HEK293 (cell line): ENCODE measurements around the gene NELFB.

Experiments
- CTCF ChIA-PET: fragments of 350-600 bp; formaldehyde crosslinking; extraction: SDS; loops from one replicate; lab custom pipeline; 2021; ENCODE audit warnings: antibody characterized with exemption; lab: Yijun Ruan, JAX
- POLR2A ChIA-PET: fragments of 300-600 bp; formaldehyde crosslinking; extraction: SDS; loops from one replicate; lab custom pipeline; 2020; ENCODE audit warnings: antibody characterized with exemption, inconsistent platforms; lab: Yijun Ruan, JAX
- H3K27ac ChIP-seq: fragments of 200-500 bp; sonication (Bioruptor generic); 2 replicates; pipeline ENCODE4 v1.5.1; 2014; ENCODE audit warnings: low read depth, low read length, control low read depth, inconsistent platforms; ENCODE audit errors: extremely low read depth
- H3K36me3 ChIP-seq, 2 experiments: fragments of 200-500 bp in 1 of 2; sonication (Bioruptor generic) in 1 of 2; 1 replicate in 1 of 2; 2 replicates in 1 of 2; pipeline ENCODE4 v1.5.1; 2014 to 2017; ENCODE audit warnings: inconsistent platforms in 2 of 2, low read length in 2 of 2; ENCODE audit not compliant: control insufficient read depth in 2 of 2, insufficient read depth in 1 of 2
- H3K4me1 ChIP-seq: fragments of 200-500 bp; sonication (Bioruptor generic); 2 replicates; pipeline ENCODE4 v1.5.1; 2014; ENCODE audit warnings: mild to moderate bottlenecking, low read length, inconsistent platforms; ENCODE audit not compliant: control insufficient read depth, insufficient read depth
- H3K4me3 ChIP-seq: 2 replicates; pipeline ENCODE4 v1.5.1; 2011; ENCODE audit warnings: low read depth, mild to moderate bottlenecking, control low read depth, low read length, moderate library complexity
- H3K9me3 ChIP-seq: fragments of 200-500 bp; sonication (Bioruptor generic); 2 replicates; pipeline ENCODE4 v1.5.1; 2014; ENCODE audit warnings: low read depth, low read length, inconsistent platforms; ENCODE audit not compliant: control insufficient read depth, insufficient read depth
- BCL11A ChIP-seq: fragments of 450-650 bp; formaldehyde crosslinking; IDR thresholded peaks from 2 replicates; pipeline ENCODE4 v1.5.1; 2016; ENCODE audit warnings: low read depth, missing biosample characterization, missing genetic modification characterization
- BCL11B ChIP-seq: fragments of 450-650 bp; formaldehyde crosslinking; IDR thresholded peaks from 2 replicates; pipeline ENCODE4 v1.5.1; 2016; ENCODE audit warnings: low read depth, missing biosample characterization, missing genetic modification characterization
- EGR2 ChIP-seq: fragments of 450-650 bp; formaldehyde crosslinking; IDR thresholded peaks from 2 replicates; pipeline ENCODE4 v1.5.1; 2016; ENCODE audit warnings: low read depth, missing biosample characterization, missing genetic modification characterization
- FEZF1 ChIP-seq: fragments of 450-650 bp; formaldehyde crosslinking; IDR thresholded peaks from 2 replicates; pipeline ENCODE4 v1.5.1; 2016; ENCODE audit warnings: missing biosample characterization, missing genetic modification characterization
- IKZF3 ChIP-seq: fragments of 450-650 bp; IDR thresholded peaks from 2 replicates; pipeline ENCODE4 v1.5.0; 2018; ENCODE audit warnings: missing biosample characterization, mild to moderate bottlenecking, missing genetic modification characterization, moderate library complexity
- KLF10 ChIP-seq: fragments of 450-650 bp; IDR thresholded peaks from 2 replicates; pipeline ENCODE4 v1.5.1; 2018; ENCODE audit warnings: missing biosample characterization, mild to moderate bottlenecking, missing genetic modification characterization
- KLF16 ChIP-seq: fragments of 450-650 bp; formaldehyde crosslinking; IDR thresholded peaks from 2 replicates; pipeline ENCODE4 v1.5.1; 2017; ENCODE audit warnings: missing biosample characterization, missing genetic modification characterization
- KLF8 ChIP-seq: fragments of 450-650 bp; formaldehyde crosslinking; IDR thresholded peaks from 2 replicates; pipeline ENCODE4 v1.5.1; 2016; ENCODE audit warnings: missing biosample characterization, missing genetic modification characterization
- SCRT2 ChIP-seq: fragments of 450-650 bp; formaldehyde crosslinking; IDR thresholded peaks from 2 replicates; pipeline ENCODE4 v1.5.1; 2016; ENCODE audit warnings: missing biosample characterization, missing genetic modification characterization
- ZBTB48 ChIP-seq: fragments of 450-650 bp; formaldehyde crosslinking; IDR thresholded peaks from 2 replicates; pipeline ENCODE4 v1.5.1; 2016; ENCODE audit warnings: missing biosample characterization, missing genetic modification characterization
- ZFHX2 ChIP-seq: fragments of 450-650 bp; formaldehyde crosslinking; conservative IDR thresholded peaks from 2 replicates; pipeline ENCODE4 v1.5.1; 2016; ENCODE audit warnings: missing biosample characterization, missing genetic modification characterization
- ZNF140 ChIP-seq: fragments of 450-650 bp; formaldehyde crosslinking; IDR thresholded peaks from 2 replicates; pipeline ENCODE4 v1.5.1; 2016; ENCODE audit warnings: missing biosample characterization, missing genetic modification characterization
- ZNF311 ChIP-seq: fragments of 450-650 bp; formaldehyde crosslinking; IDR thresholded peaks from 2 replicates; pipeline ENCODE4 v1.5.1; 2017; ENCODE audit warnings: missing biosample characterization, missing genetic modification characterization, borderline replicate concordance
- ZNF600 ChIP-seq: fragments of 450-650 bp; formaldehyde crosslinking; IDR thresholded peaks from 2 replicates; pipeline ENCODE4 v1.5.1; 2016; ENCODE audit warnings: missing biosample characterization, missing genetic modification characterization
- ZNF654 ChIP-seq: fragments of 450-650 bp; formaldehyde crosslinking; IDR thresholded peaks from 2 replicates; pipeline ENCODE4 v1.5.1; 2016; ENCODE audit warnings: low read depth, missing biosample characterization, missing genetic modification characterization
- ZNF658 ChIP-seq: fragments of 450-650 bp; formaldehyde crosslinking; IDR thresholded peaks from 2 replicates; pipeline ENCODE4; 2016; ENCODE audit warnings: missing biosample characterization, missing genetic modification characterization
- TF ChIP-seq, protein P1 (sequence below): fragments of 450-650 bp; formaldehyde crosslinking; IDR thresholded peaks from 2 replicates; pipeline ENCODE4 v1.5.1; 2017; ENCODE audit warnings: missing biosample characterization, mild to moderate bottlenecking, missing genetic modification characterization, moderate library complexity
- TF ChIP-seq, protein P2 (sequence below): fragments of 450-650 bp; formaldehyde crosslinking; IDR thresholded peaks from 2 replicates; pipeline ENCODE4 v1.5.1; 2016; ENCODE audit warnings: missing biosample characterization, missing genetic modification characterization, borderline replicate concordance
- TF ChIP-seq, protein P3 (sequence below): fragments of 450-650 bp; formaldehyde crosslinking; IDR thresholded peaks from 2 replicates; pipeline ENCODE4 v1.5.1; 2017; ENCODE audit warnings: missing biosample characterization, missing genetic modification characterization
- TF ChIP-seq, protein P4 (sequence below): fragments of 450-650 bp; formaldehyde crosslinking; IDR thresholded peaks from 2 replicates; pipeline ENCODE4 v1.5.1; 2016; ENCODE audit warnings: missing biosample characterization, missing genetic modification characterization
- TF ChIP-seq, protein P5 (sequence below): fragments of 450-650 bp; formaldehyde crosslinking; IDR thresholded peaks from 2 replicates; pipeline ENCODE4 v1.5.1; 2016; ENCODE audit warnings: missing biosample characterization, missing genetic modification characterization
- TF ChIP-seq, protein P6 (sequence below): fragments of 450-650 bp; formaldehyde crosslinking; IDR thresholded peaks from 2 replicates; pipeline ENCODE4 v1.5.1; 2016; ENCODE audit warnings: missing biosample characterization, missing genetic modification characterization
- TF ChIP-seq, protein P7 (sequence below): fragments of 450-650 bp; formaldehyde crosslinking; IDR thresholded peaks from 2 replicates; pipeline ENCODE4 v1.5.1; 2016; ENCODE audit warnings: missing biosample characterization, missing genetic modification characterization

Gene NELFB

DNA sequence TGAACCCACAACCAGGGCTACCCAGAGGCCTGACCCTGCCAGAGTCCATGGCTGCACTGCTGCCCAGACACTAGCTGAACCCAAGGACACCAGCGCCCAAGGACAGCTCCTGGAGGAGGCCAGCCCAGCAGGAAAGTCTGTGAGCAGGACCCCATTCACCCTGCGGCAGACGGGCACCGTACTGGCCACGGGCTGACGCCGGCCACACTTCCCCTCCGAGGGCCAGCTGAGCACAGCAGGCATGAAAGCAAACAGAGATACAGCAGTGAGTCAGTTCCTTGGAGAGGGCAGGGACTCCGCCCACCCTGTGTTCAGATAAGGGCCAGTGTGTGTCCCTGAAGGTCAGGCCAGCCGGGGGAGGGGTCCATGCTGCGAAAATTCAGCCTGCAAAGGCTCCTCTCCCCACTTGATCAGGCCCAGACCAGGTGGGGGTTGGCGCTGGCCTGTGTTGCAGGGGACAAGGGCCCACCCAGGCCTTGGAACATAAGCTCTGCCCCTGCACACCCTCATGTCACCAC lies 36.3 kb upstream of the NELFB start (continued):
- TF ChIP-seq KLF10: no peak
- TF ChIP-seq, protein P1, sequence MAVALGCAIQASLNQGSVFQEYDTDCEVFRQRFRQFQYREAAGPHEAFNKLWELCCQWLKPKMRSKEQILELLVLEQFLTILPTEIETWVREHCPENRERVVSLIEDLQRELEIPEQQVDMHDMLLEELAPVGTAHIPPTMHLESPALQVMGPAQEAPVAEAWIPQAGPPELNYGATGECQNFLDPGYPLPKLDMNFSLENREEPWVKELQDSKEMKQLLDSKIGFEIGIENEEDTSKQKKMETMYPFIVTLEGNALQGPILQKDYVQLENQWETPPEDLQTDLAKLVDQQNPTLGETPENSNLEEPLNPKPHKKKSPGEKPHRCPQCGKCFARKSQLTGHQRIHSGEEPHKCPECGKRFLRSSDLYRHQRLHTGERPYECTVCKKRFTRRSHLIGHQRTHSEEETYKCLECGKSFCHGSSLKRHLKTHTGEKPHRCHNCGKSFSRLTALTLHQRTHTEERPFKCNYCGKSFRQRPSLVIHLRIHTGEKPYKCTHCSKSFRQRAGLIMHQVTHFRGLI: no peak

DNA sequence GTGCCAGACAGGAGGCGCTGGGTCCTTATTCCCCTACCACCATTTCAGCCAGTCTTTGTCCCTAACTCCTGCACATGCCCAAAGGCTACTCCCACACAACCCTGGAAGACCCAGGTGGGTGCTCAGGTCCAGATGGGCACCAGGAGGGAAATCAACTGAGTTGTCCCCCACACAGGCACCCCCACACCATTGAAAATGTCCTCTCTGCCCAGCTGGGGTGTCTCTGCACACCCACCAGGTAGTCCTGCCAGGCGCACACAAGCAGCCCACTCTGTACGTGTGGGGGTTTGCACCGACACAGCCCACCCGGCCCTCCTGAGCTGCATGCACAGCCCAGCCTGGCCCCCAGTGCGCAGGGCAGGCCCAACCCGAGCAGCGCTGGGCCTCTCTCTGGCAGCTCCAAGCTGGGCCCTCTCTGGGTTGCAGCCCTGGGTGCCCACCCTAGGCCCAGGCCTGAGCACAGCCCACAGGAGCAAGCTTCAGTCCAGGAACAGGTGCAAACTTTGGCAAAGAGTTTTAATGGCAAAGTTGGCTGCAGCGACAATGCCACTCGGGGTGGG lies 35.3 kb upstream of the NELFB start:
- peaks cover 4% of the 10 kb centered on the region for H3K4me1 ChIP-seq

DNA sequence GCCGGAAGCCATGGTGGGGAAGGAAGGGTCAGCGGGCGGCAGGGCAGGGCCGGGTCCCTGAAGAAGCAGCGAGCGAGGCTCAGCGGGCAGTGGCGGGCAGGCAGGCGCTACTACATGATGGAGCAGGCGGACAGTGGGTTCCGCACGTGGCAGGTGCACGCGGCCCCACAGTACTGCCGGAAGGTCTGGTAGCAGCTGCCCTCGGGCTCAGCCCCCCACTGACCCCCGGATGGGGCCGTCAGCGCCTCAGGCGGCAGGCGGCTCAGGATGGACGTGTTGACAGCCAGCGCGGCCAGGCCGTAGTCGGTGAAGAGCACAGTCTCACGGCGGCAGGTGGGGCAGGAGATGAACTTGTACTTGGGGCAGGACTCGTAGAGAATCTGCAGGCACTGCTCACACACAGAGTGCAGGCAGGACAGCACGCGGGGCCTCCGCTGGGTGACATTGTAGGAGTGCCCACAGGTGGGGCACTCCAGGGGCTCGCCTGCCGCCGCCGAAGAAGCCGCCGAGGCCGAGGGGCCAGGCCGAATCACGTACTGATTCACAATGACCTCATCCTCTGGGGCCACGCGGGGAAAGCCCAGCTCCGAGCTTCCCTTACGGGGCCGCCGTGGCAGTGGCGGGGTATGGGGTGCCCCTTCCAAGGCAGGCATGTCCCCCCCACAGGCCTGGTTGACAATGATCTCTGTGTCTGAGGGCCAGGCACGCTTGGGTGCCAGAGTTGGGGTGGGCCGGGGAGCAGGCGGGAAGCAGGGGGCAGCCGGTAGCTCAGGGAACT lies 34.6 kb upstream of the NELFB start:
- H3K27ac ChIP-seq: no peak overlapping the region
- peaks cover 4% of the 10 kb centered on the region for H3K4me1 ChIP-seq
- H3K36me3 ChIP-seq: peaks cover 0 to 40% of the 10 kb centered on the region in 2 experiments; a peak in 1 of 3 replicates
- POLR2A ChIA-PET: interaction anchor here (1.0 to 17.2 kb wide), 5 partner anchors 12 to 93 kb away, joined by 3 to 304 read pairs (median 5); partner anchors contain the start of genes NDOR1, TMEM203, TPRN and TUBB4B
- no peaks in the 10 kb centered on the region for H3K9me3 ChIP-seq
- CTCF ChIA-PET: interaction anchor here (0.7 kb wide), 2 partner anchors 40 to 321 kb away, joined by 3 read pairs; no protein-coding TSS in a partner anchor
- no peak overlapping the region for H3K4me3 ChIP-seq
- TF ChIP-seq ZBTB48 (tag by site-specific recombination): peak; percentile 24; the same call in 1 of the 2 replicates
- TF ChIP-seq BCL11A: 0 out of 2 replicates have a peak, but pooled peaks have one; percentile 45
- no peak for TF ChIP-seq ZNF654 (tag by site-specific recombination)
- TF ChIP-seq ZNF311: no peak
- peak; percentile 46; the same call in 1 of the 2 replicates for TF ChIP-seq SCRT2 (tag by site-specific recombination)
- no peak for TF ChIP-seq IKZF3
- no peak for TF ChIP-seq ZNF140
- TF ChIP-seq, protein P2, sequence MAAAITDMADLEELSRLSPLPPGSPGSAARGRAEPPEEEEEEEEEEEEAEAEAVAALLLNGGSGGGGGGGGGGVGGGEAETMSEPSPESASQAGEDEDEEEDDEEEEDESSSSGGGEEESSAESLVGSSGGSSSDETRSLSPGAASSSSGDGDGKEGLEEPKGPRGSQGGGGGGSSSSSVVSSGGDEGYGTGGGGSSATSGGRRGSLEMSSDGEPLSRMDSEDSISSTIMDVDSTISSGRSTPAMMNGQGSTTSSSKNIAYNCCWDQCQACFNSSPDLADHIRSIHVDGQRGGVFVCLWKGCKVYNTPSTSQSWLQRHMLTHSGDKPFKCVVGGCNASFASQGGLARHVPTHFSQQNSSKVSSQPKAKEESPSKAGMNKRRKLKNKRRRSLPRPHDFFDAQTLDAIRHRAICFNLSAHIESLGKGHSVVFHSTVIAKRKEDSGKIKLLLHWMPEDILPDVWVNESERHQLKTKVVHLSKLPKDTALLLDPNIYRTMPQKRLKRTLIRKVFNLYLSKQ: no peak
- TF ChIP-seq, protein P3, sequence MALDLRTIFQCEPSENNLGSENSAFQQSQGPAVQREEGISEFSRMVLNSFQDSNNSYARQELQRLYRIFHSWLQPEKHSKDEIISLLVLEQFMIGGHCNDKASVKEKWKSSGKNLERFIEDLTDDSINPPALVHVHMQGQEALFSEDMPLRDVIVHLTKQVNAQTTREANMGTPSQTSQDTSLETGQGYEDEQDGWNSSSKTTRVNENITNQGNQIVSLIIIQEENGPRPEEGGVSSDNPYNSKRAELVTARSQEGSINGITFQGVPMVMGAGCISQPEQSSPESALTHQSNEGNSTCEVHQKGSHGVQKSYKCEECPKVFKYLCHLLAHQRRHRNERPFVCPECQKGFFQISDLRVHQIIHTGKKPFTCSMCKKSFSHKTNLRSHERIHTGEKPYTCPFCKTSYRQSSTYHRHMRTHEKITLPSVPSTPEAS (tag by site-specific recombination): no peak
- no peak for TF ChIP-seq FEZF1 (tag by site-specific recombination)
- peak; percentile 89 for TF ChIP-seq ZNF600 (tag by site-specific recombination)
- TF ChIP-seq, protein P4, sequence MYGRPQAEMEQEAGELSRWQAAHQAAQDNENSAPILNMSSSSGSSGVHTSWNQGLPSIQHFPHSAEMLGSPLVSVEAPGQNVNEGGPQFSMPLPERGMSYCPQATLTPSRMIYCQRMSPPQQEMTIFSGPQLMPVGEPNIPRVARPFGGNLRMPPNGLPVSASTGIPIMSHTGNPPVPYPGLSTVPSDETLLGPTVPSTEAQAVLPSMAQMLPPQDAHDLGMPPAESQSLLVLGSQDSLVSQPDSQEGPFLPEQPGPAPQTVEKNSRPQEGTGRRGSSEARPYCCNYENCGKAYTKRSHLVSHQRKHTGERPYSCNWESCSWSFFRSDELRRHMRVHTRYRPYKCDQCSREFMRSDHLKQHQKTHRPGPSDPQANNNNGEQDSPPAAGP (tag by site-specific recombination): 0 out of 2 replicates have a peak, but pooled peaks have one; percentile 49
- TF ChIP-seq, protein P5, sequence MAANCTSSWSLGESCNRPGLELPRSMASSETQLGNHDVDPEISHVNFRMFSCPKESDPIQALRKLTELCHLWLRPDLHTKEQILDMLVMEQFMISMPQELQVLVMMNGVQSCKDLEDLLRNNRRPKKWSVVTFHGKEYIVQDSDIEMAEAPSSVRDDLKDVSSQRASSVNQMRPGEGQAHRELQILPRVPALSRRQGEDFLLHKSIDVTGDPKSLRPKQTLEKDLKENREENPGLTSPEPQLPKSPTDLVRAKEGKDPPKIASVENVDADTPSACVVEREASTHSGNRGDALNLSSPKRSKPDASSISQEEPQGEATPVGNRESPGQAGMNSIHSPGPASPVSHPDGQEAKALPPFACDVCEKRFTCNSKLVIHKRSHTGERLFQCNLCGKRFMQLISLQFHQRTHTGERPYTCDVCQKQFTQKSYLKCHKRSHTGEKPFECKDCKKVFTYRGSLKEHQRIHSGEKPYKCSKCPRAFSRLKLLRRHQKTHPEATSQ: no peak

More for the DNA sequence above, 35.3 kb upstream of the NELFB start:
- ChIA-PET CTCF (interaction anchor here (0.7 kb wide), 1 partner anchor 322 kb away, joined by 3 read pairs; no protein-coding TSS in a partner anchor), POLR2A (interaction anchor here (0.5 to 17.2 kb wide), 9 partner anchors 11 to 133 kb away, joined by 3 to 304 read pairs (median 6); partner anchors contain the start of genes MAN1B1, NDOR1, TMEM203 and TPRN)
- Histone ChIP-seq H3K36me3 (peaks cover 0 to 47% of the 10 kb centered on the region in 2 experiments; a peak in 1 of 3 replicates), H3K9me3 (no peaks in the 10 kb centered on the region), H3K4me3 (no peak overlapping the region), H3K27ac (no peak overlapping the region)
- no peak for TF ChIP-seq KLF8
- TF ChIP-seq, protein P6, sequence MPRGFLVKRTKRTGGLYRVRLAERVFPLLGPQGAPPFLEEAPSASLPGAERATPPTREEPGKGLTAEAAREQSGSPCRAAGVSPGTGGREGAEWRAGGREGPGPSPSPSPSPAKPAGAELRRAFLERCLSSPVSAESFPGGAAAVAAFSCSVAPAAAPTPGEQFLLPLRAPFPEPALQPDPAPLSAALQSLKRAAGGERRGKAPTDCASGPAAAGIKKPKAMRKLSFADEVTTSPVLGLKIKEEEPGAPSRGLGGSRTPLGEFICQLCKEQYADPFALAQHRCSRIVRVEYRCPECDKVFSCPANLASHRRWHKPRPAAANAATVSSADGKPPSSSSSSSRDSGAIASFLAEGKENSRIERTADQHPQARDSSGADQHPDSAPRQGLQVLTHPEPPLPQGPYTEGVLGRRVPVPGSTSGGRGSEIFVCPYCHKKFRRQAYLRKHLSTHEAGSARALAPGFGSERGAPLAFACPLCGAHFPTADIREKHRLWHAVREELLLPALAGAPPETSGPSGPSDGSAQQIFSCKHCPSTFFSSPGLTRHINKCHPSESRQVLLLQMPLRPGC (tag by site-specific recombination): no peak
- no peak for TF ChIP-seq ZNF658 (tag by site-specific recombination)
- TF ChIP-seq BCL11B: 0 out of 2 replicates have a peak, but pooled peaks have one; percentile 15
- no peak for TF ChIP-seq KLF16 (tag by site-specific recombination)
- TF ChIP-seq EGR2: peak; percentile 84
- peak; percentile 82 for TF ChIP-seq ZFHX2
- TF ChIP-seq, protein P7, sequence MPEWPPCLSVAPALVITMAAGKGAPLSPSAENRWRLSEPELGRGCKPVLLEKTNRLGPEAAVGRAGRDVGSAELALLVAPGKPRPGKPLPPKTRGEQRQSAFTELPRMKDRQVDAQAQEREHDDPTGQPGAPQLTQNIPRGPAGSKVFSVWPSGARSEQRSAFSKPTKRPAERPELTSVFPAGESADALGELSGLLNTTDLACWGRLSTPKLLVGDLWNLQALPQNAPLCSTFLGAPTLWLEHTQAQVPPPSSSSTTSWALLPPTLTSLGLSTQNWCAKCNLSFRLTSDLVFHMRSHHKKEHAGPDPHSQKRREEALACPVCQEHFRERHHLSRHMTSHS (tag by site-specific recombination): no peak
